NCI-H1417 (cell line): Measurements from ENCODE around the gene PTX3.
A peak's percentile ranks its signal among the peaks of the same experiment; 100 is the strongest.

Source experiments
- DNase-seq, 3 experiments: peaks; one replicate each; lab custom pipeline; 2025; lab: John Stamatoyannopoulos, UW

PTX3 gene

GRCh38 chr3:157475921-157476414 lies 39.3 kb downstream of the PTX3 start:
- DNase-seq, result peak in 1 of 3 experiments; percentile 42

- DNase-seq, result no peak
Measured at GRCh38 chr3:157477441-157477840, 40.8 kb downstream of the PTX3 start.

GRCh38 chr3:157479464-157480243 lies 43.0 kb downstream of the PTX3 start:
- no peak for DNase-seq

- DNase-seq, result no peak
Measured at GRCh38 chr3:157487339-157487738, 50.7 kb downstream of the PTX3 start.

GRCh38 chr3:157488144-157488543 lies 51.5 kb downstream of the PTX3 start:
- DNase-seq, result no peak

GRCh38 chr3:157491136-157491535 lies 54.5 kb downstream of the PTX3 start:
- no peak for DNase-seq
